KG1 (cell line): ENCODE results near the gene SELENOO.

Experiments
- DNase-seq: peaks from one replicate; lab custom pipeline; 2025; lab: John Stamatoyannopoulos, UW

Gene SELENOO

DNA sequence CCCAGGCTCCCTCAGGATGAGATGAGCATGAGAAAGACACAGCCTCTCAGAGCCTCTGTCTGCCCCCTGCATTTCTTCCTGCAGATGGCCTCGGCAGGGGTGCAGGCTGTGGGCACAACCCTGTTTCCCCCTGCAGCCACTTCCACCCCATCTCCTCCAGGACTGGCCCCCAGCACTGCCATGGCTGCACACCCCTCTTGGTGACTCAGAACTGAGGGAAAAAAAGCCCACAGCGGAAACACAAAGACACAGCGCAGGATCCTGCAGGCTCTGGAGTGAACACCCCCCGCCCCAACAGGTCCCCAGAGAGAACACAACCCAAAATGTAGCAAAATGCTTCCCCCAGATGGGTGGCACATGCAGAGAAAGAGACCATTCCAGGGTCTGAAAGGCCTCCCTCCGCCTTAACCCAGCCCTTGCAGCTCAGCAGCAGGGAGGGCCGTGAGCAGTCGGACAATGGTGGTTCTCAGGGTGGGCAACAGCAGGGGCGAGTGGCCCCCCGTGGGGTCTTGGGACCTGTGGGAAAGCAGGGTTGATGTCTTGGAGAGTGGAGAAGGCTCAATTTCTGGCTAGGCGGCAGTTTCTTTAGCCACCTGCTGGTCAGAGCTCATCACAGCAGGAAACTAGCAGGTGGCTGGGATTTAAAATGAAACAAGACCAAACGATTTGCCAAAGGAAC, 36.1 kb downstream of the SELENOO start:
- peak; percentile 3 for DNase-seq

DNA sequence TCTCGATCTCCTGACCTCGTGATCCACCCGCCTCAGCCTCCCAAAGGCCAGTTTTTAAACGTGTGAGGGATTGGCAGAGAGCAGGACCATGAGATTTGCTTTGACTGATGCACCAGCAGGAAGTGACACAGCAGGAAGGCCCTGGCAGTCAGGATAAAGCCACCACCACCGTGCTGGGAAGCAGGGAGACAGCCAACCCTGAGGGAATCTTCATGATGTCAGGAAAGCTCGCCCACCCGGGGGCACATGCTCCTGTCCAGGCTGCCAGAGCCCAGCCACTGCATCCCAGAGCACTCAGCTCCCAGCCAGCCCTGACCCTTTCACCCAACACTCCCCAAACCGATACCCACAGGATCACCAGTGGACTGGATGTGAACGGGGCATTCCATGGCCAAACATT, 37.9 kb downstream of the SELENOO start:
- DNase-seq = no peak

DNA sequence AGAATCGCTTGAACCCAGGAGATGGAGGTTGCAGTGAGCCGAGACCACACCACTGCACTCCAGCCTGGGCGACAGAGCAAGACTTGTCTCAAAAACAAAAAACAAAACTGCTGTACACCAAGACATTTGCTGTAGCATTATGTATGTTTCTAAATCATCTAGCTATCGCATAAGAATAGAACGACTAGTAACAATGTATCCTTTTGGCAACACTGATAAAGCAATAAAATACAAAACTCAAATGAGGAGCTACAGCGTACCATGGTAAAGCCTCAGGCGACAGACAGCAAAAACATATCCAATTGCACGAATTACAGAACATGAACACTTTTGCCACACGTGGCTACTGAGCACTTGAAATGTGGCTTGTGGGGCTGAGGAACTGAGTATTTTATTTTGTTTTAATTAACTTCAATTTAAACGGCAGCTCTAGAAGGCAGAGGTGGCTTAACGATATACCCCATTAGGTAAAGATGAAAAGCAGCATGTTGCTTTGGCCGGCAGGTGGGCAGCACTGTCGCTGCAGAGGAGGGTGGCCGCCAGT, 41.7 kb downstream of the SELENOO start:
- no peak for DNase-seq

DNA sequence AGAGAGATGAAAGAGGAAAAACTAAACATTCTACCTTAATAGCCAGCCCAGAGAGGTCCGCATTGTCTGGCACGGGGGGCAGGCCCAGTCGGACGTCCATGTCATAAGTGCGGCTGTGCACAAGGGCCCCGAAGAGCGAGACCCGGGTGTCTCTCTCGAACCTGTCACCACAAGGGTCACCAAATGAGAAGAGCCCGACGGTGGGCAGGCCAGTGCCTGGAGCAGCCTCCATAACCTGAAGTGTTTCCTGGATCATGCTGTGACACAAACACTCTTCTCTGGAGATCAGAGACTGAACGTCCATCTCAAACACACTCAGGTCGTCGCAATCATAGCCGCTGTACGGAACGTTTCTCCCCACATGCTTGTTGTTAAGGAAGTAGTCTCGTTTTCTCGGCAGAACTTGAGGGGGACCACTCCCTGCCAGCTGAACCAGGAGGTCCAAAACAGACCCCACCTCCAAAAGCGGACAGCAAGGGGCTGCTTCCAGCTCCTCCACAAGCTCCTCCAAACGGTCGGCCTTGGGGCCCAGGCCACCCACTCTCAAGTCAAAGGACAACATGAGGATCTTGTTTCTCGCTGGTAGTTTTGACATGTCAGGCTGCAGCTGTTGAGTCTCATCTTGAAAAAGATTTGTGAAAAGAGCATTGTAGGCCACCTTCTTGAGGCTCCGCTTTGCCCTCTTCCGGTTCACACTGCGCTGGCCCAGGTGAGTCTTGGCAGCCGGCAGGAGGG, 43.0 kb downstream of the SELENOO start:
- DNase-seq = no peak

DNA sequence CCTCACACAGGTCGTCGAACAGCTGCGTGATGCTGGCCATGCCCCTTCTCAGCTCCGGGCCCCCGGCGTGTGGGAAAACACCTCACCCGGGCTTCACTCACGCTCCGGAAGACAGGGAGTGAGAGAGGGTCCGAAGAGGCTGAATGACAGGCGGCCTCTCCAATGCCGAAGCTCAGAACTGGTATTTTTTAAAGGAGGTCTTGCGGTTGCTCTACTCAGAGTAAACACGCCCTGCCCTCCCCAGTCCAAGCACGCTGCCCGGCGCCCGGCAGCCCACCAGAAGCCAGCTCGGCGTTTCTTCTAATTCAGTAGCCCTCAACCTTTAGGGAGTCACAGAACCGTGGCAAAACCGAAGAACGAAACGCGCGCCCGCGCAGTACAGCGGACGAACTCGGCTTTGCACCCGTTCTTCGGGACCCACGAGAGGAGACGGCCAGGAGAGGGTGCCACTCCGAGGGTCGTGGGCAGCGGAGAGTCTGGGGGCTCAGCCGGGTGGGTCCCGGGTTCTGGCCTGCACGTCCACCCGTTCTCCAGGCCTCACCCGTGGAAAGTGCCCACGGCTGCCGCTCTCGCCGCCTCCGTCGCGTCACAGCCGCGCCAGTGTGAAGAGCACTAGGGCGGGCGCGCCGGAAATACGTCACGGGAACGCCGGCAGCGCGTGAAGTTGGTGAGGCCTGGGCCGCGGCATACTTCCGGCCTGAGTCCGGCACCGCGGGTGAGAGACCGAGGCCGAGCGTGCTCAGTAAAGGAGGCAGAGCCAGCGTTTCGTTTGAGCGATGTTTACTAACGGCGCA, 43.8 kb downstream of the SELENOO start, which contains the start of gene TUBGCP6:
Gene TUBGCP6 (minus strand): TSS at position 604 of the 794 bp plus-strand sequence. CDS start 564 bp downstream, at position 40.
- DNase-seq = peak; percentile 54

DNA sequence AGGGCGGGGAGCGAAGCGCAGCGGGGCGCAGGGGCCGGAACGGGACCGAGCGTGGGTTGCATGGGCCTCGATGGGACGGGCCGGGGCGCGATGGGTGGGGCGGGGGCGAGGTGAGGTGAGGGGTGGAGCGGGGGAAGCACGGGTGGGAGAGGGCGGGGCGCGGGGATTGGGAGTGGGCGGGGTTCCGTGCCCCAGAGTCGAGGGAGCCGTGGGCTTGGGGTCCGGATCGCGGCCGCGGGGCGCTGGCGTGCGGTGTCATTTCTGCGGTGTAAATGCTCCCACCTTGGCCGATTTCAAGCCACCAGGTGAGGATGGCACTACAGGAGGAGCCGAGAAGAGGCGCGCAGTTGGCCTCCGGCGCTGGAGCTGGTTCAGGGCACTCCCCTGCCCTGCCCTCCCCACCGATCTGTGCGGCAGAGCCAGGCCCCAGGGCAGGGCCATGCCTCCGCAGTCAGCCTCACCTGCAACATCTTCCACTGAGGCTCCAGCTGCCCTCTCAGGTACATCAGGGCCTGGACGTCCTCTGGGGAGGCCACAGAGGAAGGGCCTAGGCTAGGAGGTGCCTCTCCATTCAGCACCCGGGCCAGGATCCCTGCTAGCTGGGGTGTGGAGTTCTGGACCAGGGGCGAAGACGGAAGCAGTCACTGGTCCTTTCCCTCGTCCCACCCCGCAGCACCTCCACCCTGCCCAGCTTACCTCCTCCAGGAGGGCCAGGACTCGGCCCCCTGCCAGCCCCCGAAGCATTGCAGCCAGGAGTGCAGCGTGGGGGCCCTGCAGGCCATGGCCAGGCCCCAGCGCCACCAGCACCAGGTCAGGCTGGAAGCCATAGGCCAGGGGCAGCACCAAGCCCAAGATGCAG, 44.6 kb downstream of the SELENOO start:
- DNase-seq = no peak

DNA sequence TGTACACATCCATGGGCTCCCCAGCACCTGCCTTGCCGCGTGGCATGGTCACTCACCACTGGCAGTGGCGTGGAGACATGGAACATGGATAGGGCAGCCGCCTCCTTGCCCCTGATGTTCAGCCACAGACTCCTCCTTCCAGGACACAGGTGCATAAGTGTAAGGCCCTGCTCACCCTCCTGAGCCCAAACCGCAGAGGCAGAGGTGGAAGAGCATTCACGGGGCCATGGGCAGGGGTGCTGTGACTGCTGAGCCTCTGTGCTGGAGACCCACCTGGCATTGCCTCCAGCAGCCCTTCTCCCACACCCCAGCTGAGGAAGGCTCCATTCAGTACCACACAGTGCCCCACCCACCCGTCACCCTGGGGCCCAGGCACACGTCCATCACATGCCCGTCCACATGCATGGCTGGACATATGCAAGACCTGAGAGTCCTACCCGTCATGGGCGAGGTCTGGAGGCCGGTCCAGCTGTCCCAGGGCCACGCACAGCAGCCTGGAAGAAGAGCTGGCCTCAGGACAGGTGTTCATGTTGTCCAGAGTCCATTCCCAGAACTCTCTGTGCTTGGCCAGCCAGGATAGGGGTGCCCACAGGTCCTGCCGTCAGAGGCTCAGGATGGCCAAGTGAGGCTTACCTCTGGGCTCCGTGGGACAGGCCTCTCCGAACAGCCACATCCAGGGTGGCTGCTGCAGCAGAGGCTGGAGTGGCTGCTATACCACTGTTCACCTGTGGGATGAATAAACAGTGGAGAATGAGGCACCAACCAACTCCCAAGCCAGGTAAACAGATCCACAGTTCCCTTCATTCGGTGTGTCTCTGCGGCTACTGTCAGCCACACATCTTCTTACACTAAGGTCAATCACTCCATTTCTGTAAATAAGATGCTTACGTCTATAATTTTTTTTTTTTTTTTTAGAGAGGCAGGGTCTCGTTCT, 45.7 kb downstream of the SELENOO start:
- no peak for DNase-seq

DNA sequence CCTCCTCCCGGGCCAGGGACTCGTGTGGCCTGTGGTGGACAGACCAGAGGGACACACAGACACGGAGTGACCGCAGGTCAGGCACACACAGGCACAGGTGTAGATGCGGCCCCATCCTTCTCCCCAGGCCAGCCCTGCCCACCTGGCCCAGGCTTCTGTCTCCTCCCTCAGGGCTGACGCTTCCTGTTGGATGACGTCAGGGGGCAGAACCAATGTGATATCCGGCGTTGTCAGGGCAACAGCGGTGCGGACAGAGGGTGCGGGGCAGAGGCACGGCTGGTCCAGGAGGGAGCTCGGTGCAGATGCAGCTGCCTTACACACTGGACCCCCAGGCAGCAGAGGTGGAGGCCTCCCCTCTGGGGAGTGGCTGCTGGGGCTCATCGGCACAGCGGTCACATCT, 46.9 kb downstream of the SELENOO start:
- DNase-seq = no peak

DNA sequence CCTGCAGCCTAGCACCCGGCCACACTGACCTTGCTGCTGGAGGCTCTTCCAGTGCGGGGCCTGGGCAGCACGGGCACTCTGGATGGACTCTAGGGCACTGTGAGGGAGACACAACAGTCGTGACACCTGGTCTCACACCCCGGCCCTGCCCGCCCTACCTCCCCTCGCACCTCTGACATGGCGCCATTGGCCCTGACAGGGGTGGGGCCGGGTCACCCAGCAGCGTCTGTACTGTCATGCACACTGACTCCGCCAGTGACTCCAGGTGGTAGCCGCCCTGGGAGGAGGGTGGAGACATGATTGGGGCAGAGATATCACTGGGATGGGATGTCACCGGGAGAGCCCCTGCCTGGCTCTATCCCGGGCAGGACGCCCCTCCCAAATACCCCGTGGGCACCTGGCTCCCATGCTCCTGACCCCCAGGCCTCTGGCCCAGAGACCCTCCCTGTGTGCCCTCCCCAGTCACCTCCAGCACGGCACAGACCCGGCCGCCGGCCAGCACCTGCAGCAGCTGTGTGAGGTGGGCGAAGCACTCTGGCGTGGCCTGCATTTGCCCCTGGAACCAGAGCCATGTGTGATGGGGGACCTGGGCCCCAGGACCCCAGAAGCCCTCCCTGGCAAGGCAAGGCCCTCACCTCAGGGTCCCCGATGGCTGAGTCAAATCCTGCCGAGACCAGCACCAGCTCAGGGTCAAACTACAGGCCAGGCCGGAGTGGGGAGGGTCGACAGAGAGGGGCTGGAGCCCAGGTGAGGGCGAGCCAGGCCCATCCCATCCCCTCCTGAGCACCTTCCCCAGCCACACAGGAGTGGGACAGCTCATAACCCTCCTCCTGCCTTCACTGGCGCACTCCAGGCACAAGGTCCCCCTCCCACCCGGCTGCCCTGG, 47.6 kb downstream of the SELENOO start:
- DNase-seq = no peak

DNA sequence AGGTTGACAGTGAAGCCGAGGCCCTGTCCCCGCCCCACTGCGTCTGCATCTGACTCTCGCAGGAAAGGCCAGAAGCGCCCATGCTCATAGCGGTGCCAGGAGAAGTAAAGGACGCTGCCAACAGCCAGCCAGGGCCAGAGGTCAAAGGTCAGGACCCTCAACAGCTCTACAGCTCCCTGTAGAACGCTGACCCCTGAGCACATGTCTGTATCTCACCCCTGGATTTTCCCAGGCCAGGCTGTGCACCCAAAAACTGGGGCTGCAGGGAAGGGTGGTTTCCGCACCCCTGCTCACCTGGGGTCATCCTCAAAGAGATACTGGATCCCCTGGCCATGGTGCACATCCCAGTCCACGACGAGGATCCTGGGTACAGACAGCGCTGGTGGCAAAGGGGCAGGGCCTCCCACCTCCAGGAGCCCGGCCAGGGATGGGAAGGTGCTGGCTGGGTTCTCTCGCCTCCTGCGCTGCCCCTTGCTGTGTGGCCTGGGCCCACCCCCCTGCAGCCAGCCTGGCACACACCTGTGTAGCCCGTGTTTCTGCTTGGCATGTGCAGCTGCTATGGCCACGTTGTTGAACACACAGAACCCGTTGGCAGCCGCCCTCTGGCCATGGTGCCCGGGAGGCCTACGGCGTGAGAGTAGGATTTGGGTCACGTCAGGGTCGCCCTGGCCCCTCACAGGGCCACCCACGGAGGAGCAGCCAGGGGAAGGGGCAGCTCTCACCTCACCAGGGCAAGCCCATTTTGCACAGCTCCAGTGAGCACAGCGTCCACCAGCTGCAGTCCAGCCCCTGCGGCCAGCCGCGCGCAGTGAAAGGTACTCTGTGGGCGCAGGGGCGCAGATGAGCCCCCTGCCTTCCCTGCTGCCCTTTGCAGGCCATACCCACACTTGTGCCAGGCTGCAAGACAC, 48.8 kb downstream of the SELENOO start:
- DNase-seq = no peak

DNA sequence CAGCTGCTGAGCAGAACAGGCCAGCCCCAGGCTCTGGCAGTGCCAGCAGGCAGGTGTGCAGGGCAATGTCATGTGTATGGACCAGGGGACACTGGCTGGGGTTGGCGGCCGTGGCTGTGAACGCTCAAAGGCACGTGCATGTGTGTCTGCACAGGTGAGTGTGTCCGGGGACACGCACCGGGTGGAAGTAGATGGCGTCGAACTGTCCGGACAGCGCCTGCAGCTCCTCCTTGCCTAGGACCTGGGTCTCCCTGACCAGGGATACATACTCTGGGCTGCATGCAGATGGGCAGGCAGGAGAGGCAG, 49.4 kb downstream of the SELENOO start:
- DNase-seq = no peak

DNA sequence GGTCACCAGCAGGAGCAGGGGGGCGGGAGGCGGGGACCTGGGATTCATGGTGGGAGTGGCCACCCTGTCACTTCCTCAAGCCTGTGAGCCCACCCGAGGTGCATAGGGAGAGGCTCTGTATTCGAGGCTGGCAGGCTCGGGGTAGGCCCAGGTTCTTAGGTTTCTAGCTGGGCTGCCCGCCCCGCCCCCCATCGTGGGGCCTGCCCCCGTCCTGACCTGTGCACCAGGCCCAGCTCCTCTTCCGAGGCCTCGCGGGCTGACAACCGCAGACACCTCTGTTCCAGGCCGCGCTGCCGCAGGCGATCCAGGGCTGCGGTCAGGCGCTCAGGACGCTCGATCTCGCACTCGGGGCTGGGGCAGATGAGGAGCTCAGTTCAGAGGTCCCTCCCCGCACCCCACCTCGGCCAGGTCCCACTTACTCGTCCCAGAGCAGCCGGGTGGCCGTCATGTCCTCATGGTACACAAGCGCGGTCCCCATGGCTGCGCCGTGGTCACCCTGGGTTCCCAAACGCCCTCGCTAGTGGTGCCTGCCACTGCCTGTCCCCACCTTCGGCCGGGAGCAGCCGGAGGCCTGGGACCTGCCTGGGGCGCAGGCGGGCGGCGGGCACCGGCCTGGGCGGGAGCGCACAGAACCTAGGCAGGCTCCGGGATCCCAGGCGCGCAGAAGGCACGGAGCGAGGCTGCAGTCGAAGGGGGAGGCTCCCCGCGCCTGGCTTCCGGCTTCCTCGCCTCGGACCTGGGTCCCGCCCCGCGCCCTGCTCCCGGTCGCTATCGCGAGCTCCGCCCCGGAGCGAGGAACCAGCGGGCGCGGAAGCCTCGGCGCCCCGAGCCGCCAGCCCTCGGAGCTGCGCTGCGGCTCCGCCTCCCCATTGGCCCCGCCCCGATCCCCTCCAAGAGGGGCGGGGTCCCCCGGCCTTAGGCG, 50.0 kb downstream of the SELENOO start, which contains the start of gene HDAC10:
Gene HDAC10 (minus strand): TSS at position 711 of the 922 bp plus-strand sequence. CDS start 233 bp downstream, at position 478.
- DNase-seq = peak; percentile 34

DNA sequence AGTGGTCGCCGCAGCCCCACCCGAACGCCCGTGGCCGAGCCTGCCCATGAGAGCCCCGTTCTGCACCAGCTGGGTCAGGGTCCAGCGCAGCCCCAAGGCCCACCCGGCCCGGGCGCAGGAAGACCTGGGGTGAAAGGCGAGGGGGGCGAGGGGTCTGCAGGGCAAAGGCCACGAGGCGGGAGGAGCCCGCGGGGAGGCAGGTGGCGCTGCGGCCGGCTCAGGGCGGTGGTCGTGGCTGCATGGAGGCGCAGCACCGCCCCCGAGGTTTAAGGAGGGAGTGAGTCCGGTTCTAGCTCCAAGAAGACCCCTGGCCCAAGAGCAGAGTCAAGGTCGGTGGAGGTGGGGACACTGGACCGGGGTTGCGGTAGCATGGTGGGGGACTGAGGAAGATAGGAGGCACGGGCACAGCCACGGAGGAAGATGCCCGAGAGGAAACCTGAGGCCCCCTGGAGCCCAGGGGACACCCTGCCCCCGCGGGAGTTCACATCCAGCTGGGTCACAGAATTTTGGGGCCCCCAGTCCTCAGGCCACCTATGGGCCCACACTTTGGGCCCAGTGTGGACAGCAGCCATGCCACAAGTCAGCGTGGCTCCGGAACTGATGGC, 50.8 kb downstream of the SELENOO start:
- DNase-seq = no peak

DNA sequence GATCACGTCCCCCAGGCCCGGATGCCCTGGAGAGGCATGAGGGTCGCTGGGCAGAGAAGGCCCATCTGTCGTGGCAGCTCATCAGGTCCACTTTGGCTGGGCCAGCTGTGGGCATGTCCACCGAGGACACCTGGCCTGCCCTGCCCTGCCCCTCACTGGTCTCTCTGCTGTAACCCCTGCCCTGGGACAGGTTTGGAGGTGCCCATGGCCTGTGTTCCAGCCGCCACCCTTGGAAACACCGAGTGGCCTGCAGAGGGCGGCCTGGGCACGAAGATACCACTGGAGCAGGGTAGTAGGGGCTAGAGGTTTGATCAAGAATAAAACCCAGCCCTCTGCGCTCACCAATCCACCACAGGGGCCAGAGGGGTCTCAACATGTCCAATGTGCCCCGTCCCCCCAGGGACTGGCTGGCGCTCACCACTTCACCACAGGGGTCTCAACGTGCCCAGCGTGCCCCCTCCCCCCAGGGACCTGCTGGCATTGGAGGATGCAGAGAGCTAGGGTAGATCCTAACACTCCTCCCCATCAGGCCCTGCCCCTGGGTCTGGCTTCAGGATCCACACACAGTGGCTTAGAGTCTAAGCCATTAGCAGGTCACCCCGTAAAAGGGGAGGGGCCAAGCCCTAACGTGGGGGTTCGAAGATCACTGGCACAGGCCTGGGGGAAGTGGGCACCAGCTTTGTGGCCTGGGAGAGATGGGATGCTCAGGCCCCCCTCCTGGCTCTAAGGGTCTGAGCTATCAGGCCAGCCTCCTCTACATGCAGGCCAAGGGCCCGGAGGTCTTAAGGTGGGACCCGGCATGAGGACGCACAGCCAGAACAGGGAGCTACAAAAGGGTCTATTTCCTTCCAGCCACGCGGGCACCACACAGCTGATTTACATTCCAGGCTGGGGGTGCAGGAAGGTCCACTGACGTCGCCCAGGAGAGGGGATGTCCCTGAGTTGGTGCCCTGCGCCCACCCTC, 51.6 kb downstream of the SELENOO start:
- no peak for DNase-seq

DNA sequence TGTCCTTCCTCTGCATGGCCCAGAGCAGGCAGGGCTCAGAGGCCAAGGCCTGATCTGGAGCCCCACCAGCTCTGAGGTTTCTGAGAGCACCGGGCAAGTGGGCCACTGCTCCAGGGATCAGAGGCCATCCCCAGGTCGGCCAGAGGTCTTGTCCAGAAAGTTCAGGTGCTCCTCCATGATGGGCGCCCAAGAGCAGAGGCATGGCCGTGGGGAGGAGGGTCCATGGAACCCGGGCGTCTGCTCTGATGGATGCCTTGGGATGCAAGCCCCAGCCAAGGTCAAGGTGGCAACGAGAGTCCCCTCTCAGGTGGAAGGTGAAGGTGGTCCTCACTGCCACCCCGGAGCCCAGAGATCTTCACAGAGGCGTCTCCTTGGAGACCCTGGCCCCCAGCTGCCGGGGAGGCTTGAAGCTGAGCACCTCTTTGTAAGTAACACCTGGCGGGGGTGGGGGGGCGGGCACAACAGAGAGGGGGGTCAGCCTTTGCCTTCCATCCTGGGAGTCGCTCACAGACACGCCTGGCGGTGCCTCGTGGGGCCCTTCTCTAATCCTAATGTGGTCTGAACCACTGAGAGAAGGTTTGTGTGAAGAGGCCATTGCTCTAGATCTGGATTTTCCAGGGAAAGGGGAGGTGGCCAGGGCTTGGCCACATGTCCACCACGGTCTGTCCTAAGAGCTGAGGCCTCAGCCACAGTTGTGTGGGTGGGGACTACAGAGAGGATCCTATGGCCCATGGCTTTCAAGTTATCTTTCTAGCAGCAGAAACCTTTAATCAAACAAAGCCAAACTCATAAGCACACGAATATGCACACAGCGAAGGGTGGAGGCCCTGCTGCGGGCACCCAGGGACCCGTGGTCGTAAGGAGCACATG, 52.5 kb downstream of the SELENOO start:
- no peak for DNase-seq
